ENCODE results near the gene MARCO. TPM values are rescaled to one million over a fixed set of nuclear protein-coding genes. Genes with fewer than 3 reads are reported as not detected.
A peak's percentile ranks its signal among the peaks of the same experiment; 100 is the strongest.

The MARCO gene
- total RNA-seq, 1 experiment from 2014 or later = not detected

DNA sequence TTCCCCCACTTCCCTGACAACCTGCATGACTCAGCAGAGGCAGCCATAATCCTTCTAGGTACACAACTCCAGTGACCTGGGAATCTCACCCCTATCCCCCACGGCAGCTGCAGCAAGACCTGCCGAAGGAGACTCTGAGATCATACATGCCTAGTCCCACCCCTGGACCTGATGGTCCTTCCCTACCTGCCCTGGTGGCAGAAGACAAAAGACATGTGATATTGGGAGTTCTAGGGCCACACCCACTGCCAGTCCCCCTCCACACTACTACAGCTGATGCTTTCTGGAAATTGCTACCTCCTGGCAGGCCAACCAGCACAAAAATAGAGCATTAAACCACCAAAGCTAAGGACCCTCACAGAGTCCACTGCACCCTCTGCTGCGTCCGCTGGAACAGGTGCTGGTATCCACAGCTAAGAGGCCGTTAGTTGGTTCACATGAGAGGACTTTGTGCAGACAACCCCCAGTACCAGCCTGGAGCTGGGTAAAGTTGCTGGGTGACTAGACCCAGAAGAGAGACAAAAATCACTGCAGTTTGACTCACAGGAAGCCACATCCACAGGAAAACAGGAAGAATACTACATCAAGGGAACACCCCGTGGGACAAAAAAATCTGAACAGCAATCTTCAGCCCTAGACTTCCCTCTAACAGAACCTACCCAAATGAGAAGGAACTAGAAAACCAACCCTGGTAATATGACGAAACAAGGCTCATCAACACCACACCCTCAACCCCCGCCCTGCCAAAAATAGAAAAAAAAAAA is 12.5 kb downstream of the MARCO start:
- H3K4me1 ChIP-seq (ENCODE audit: insufficient read depth, low read length) = peaks cover 14% of the 10 kb centered on the region
- ATAC-seq (no peak), DNase-seq (peak; percentile 54)
- POLR2A ChIA-PET (ENCODE audit: unreplicated experiment) = no interaction called here
- peaks cover 26% of the 10 kb centered on the region; the same call in 1 of the 2 replicates for H3K27me3 ChIP-seq (ENCODE audit: low read length)
- no peaks in the 10 kb centered on the region for H3F3A ChIP-seq (ENCODE audit: low read length, unreplicated experiment)
- no peaks in the 10 kb centered on the region for H3K36me3 ChIP-seq (ENCODE audit: low read depth, low read length)
- intact Hi-C loops (cut with micrococcal nuclease) = no loop called here
- H3K9ac ChIP-seq (ENCODE audit: low read length) = peak overlapping the region; percentile 36; the same call in 1 of the 2 replicates
- peak overlapping the region; percentile 20; the same call in 1 of the 2 replicates for H3K4me2 ChIP-seq (ENCODE audit: low read length)
- no peak overlapping the region for H3K4me3 ChIP-seq (ENCODE audit: low read length)
- peak overlapping the region; percentile 87 for H3K27ac ChIP-seq (ENCODE audit: low read length)
- CTCF ChIA-PET = no interaction called here
- TF ChIP-seq EZH2 (IDR thresholded peaks at IDR 0.05; ENCODE audit: low read length, unreplicated experiment) (no peak), EZH2phosphoT487 (IDR thresholded peaks at IDR 0.05; ENCODE audit: borderline replicate concordance, low read length) (no peak)
- TF ChIP-seq, protein P1, sequence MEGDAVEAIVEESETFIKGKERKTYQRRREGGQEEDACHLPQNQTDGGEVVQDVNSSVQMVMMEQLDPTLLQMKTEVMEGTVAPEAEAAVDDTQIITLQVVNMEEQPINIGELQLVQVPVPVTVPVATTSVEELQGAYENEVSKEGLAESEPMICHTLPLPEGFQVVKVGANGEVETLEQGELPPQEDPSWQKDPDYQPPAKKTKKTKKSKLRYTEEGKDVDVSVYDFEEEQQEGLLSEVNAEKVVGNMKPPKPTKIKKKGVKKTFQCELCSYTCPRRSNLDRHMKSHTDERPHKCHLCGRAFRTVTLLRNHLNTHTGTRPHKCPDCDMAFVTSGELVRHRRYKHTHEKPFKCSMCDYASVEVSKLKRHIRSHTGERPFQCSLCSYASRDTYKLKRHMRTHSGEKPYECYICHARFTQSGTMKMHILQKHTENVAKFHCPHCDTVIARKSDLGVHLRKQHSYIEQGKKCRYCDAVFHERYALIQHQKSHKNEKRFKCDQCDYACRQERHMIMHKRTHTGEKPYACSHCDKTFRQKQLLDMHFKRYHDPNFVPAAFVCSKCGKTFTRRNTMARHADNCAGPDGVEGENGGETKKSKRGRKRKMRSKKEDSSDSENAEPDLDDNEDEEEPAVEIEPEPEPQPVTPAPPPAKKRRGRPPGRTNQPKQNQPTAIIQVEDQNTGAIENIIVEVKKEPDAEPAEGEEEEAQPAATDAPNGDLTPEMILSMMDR (conservative IDR thresholded peaks at IDR 0.05; ENCODE audit: low read depth, low read length) = no peak
- H3K9me3 ChIP-seq (ENCODE audit: low read length) = no peaks in the 10 kb centered on the region
- BruUV-seq (replicated peaks) = no TSS peak
- peak overlapping the region; percentile 49 for H2AFZ ChIP-seq (ENCODE audit: low read length)
- no peaks in the 10 kb centered on the region for H3K9me2 ChIP-seq (replicated peaks; ENCODE audit: low read length)
- no peaks in the 10 kb centered on the region for H3K79me2 ChIP-seq (ENCODE audit: low read length)
- no peaks in the 10 kb centered on the region for H4K20me1 ChIP-seq (ENCODE audit: low read length)

DNA sequence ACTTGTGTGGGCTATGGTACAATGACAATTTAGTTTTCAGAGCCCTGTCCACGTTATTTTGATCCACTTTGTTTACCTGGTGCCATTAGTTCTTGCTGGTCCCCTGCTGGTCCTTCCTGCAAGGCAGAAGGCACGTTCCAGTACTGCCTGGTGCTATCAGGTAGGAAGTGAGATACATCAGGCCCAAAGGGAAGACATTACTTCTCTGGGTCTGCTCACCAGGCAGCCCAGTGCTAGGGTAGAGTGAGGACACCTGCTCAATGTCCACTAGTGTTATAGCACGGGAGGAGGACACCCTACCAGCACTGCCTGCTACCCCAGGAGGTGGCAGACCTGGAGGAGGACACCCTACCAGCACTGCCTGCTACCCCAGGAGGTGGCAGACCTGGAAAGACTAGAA is 23.7 kb downstream of the MARCO start:
- Histone ChIP-seq H2AFZ (ENCODE audit: low read length) (no peak overlapping the region), H3K4me3 (ENCODE audit: low read length) (no peak overlapping the region), H3F3A (ENCODE audit: low read length, unreplicated experiment) (no peaks in the 10 kb centered on the region), H3K9me2 (replicated peaks; ENCODE audit: low read length) (no peaks in the 10 kb centered on the region), H4K20me1 (ENCODE audit: low read length) (no peaks in the 10 kb centered on the region), H3K4me1 (ENCODE audit: insufficient read depth, low read length) (0 out of 2 replicates have a peak, but pooled peaks cover 1% of the 10 kb centered on the region), H3K79me2 (ENCODE audit: low read length) (no peaks in the 10 kb centered on the region), H3K27me3 (ENCODE audit: low read length) (no peaks in the 10 kb centered on the region), H3K36me3 (ENCODE audit: low read depth, low read length) (no peaks in the 10 kb centered on the region), H3K9me3 (ENCODE audit: low read length) (no peaks in the 10 kb centered on the region), H3K9ac (ENCODE audit: low read length) (no peak overlapping the region), H3K27ac (ENCODE audit: low read length) (no peak overlapping the region), H3K4me2 (ENCODE audit: low read length) (no peak overlapping the region)
- no peak for DNase-seq
- CTCF ChIA-PET = no interaction called here
- POLR2A ChIA-PET (ENCODE audit: unreplicated experiment) = no interaction called here
- BruUV-seq (replicated peaks) = no TSS peak
- intact Hi-C loops (cut with micrococcal nuclease) = no loop called here
- no peak for TF ChIP-seq EZH2phosphoT487 (IDR thresholded peaks at IDR 0.05; ENCODE audit: borderline replicate concordance, low read length)
- ATAC-seq = no peak

GRCh38 chr2:118967124-118967880 is 25.3 kb downstream of the MARCO start:
- DNase-seq = no peak
- no peak for ATAC-seq
- H3K27me3 ChIP-seq (ENCODE audit: low read length) = no peaks in the 10 kb centered on the region
- H3K9me3 ChIP-seq (ENCODE audit: low read length) = no peaks in the 10 kb centered on the region
- no peaks in the 10 kb centered on the region for H3K79me2 ChIP-seq (ENCODE audit: low read length)
- H4K20me1 ChIP-seq (ENCODE audit: low read length) = no peaks in the 10 kb centered on the region
- no peak overlapping the region for H2AFZ ChIP-seq (ENCODE audit: low read length)
- ChIA-PET CTCF (no interaction called here), POLR2A (ENCODE audit: unreplicated experiment) (no interaction called here)
- H3K4me1 ChIP-seq (ENCODE audit: insufficient read depth, low read length) = peaks cover 17% of the 10 kb centered on the region
- H3K4me2 ChIP-seq (ENCODE audit: low read length) = no peak overlapping the region
- H3K4me3 ChIP-seq (ENCODE audit: low read length) = no peak overlapping the region
- no TSS peak for BruUV-seq (replicated peaks)
- no peak for TF ChIP-seq EZH2 (IDR thresholded peaks at IDR 0.05; ENCODE audit: low read length, unreplicated experiment)
- TF ChIP-seq, protein P1 (conservative IDR thresholded peaks at IDR 0.05; ENCODE audit: low read depth, low read length) = no peak
- TF ChIP-seq EZH2phosphoT487 (IDR thresholded peaks at IDR 0.05; ENCODE audit: borderline replicate concordance, low read length) = no peak
- no peaks in the 10 kb centered on the region for H3K36me3 ChIP-seq (ENCODE audit: low read depth, low read length)
- H3K9me2 ChIP-seq (replicated peaks; ENCODE audit: low read length) = no peaks in the 10 kb centered on the region
- intact Hi-C loops (cut with micrococcal nuclease) = no loop called here
- H3K9ac ChIP-seq (ENCODE audit: low read length) = no peak overlapping the region
- no peaks in the 10 kb centered on the region for H3F3A ChIP-seq (ENCODE audit: low read length, unreplicated experiment)
- no peak overlapping the region for H3K27ac ChIP-seq (ENCODE audit: low read length)

Measured in PC-3 (cell line).